Stimulated activated CD8-positive, alpha-beta memory T cell treated with anti-CD3 and anti-CD28 coated beads, Interleukin-12 subunit alpha, Interleukin-12 subunit beta, amount 100 ng/mL, for 24 hours (primary cell): ENCODE results near the gene SRRM5.
A peak's percentile ranks its signal among the peaks of the same experiment; 100 is the strongest.
"Not testable (repeated sequence)": the region's sequence is repeated elsewhere in the genome, so short reads cannot be mapped to it uniquely, and the experiment has no call there.

Experiments
- DNase-seq: peaks from one replicate; pipeline ENCODE4 v3.0.0-alpha.2; 2020; ENCODE audit errors: extremely low read depth

SRRM5 gene

GRCh38 chr19:43611788-43612187 is at the start of gene SRRM5:
Gene SRRM5, plus strand, starts transcription at chr19:43612088. Its CDS starts 34 bp downstream, at chr19:43612122.
- no peak for DNase-seq

GRCh38 chr19:43562226-43562697 is 49.6 kb upstream of the SRRM5 start:
- no peak for DNase-seq

GRCh38 chr19:43562698-43563241 is 49.1 kb upstream of the SRRM5 start:
- peak; percentile 38 for DNase-seq

GRCh38 chr19:43563816-43564457 is 48.0 kb upstream of the SRRM5 start:
- DNase-seq = no peak

GRCh38 chr19:43564800-43565199 is 47.1 kb upstream of the SRRM5 start:
- no peak for DNase-seq

- no peak for DNase-seq
Measured at GRCh38 chr19:43569657-43570056, 42.2 kb upstream of the SRRM5 start.

- DNase-seq = no peak
Measured at GRCh38 chr19:43570174-43570791, 41.6 kb upstream of the SRRM5 start.

GRCh38 chr19:43572171-43572588 is 39.7 kb upstream of the SRRM5 start:
- no peak for DNase-seq

GRCh38 chr19:43574424-43575155 is 37.3 kb upstream of the SRRM5 start:
- no peak for DNase-seq

- DNase-seq = peak; percentile 95
Measured at GRCh38 chr19:43575156-43575950, 36.5 kb upstream of the SRRM5 start, which contains the start of the genes PINLYP and XRCC1. Gene PINLYP, plus strand, starts transcription at chr19:43575801. Its CDS starts 1,391 bp downstream, at chr19:43577192. Gene XRCC1, minus strand, starts transcription at chr19:43575527. Its CDS starts 69 bp downstream, at chr19:43575458.

- DNase-seq = no peak
Measured at GRCh38 chr19:43575955-43576878, 35.7 kb upstream of the SRRM5 start.

GRCh38 chr19:43578787-43579186 is 33.1 kb upstream of the SRRM5 start:
- DNase-seq = no peak

- DNase-seq = no peak
Measured at GRCh38 chr19:43581467-43581866, 30.4 kb upstream of the SRRM5 start.

GRCh38 chr19:43582495-43582894 is 29.4 kb upstream of the SRRM5 start:
- DNase-seq = no peak

- no peak for DNase-seq
Measured at GRCh38 chr19:43584484-43584883, 27.4 kb upstream of the SRRM5 start.

GRCh38 chr19:43586346-43586745 is 25.5 kb upstream of the SRRM5 start:
- DNase-seq = no peak

GRCh38 chr19:43587029-43587428 is 24.9 kb upstream of the SRRM5 start:
- not testable (repeated sequence) for DNase-seq

GRCh38 chr19:43589277-43589676 is 22.6 kb upstream of the SRRM5 start:
- DNase-seq = no peak

GRCh38 chr19:43589678-43590077 is 22.2 kb upstream of the SRRM5 start:
- no peak for DNase-seq
